Measurements from ENCODE around the gene GOLGA8T. TPM values are rescaled to one million over a fixed set of nuclear protein-coding genes. Genes with fewer than 3 reads are reported as not detected.
"Not testable (repeated sequence)": the region's sequence is repeated elsewhere in the genome, so short reads cannot be mapped to it uniquely, and the experiment has no call there.

GOLGA8T gene
- total and polyA plus RNA-seq, 4 donors = 0.48 TPM; not detected in 3

DNA sequence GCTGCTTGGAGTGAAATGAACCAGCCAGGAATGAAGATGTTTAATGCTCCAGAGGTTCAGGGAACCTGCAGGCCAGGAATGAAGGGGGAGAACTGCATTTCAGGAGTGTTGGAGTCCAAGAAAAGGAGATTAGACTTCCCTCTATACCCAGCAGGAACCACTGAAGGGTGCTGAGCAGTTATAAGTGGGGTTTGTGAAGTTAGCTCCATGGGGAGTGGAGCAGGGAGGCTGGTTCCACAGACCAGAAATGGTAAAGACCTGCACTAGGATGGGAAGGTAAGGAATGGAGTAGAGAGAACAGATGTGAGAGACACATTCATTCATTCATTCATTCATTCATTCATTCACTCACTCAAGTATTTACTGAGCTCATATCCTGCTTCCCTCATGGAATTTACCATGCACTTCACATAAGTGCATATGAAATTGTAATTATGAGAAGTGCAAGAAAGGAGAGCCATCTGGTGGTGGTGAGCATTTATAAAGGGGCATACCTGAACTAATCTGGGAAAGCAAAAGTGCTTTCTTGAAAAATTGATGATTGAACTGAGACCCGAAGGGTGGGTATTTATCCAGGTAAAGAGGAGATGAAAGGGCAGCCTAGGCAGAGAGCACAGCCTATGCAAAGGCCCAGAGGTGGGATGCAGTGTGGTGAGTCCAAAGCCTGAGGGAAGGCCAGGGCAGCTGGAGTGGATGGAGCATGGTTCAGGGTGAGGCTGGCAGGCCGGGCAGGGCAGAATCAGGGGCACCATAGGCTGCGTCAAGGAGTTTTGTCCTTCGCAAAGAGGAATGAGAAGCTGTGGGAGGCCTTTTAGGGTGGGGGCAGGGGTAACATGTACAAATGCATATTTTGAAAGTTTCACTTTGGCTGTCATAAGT lies 27.9 kb downstream of the GOLGA8T start:
- H3K9me3 ChIP-seq (ENCODE audit: control insufficient read depth, low read length); H3K36me3 ChIP-seq (ENCODE audit: control insufficient read depth in 1 of 2, insufficient read depth in 2 of 2, low read length in 1 of 2); DNase-seq; H3K4me3 ChIP-seq (ENCODE audit: low read length in 2 of 2); H3K27ac ChIP-seq (ENCODE audit: low read depth in 1 of 2, low read length in 2 of 2); intact Hi-C loops (cut with DNase I); H3K27me3 ChIP-seq (ENCODE audit: control insufficient read depth in 1 of 2, insufficient read depth in 2 of 2, low read length in 1 of 2); H3K4me1 ChIP-seq (ENCODE audit: control insufficient read depth in 1 of 2, insufficient read depth in 2 of 2, low read length in 2 of 2); ATAC-seq (ENCODE audit: low FRiP score): not testable (repeated sequence)
- 74 to 81% methylated on average over 4 of the region's 4 CpGs for WGBS, 2 donors

DNA sequence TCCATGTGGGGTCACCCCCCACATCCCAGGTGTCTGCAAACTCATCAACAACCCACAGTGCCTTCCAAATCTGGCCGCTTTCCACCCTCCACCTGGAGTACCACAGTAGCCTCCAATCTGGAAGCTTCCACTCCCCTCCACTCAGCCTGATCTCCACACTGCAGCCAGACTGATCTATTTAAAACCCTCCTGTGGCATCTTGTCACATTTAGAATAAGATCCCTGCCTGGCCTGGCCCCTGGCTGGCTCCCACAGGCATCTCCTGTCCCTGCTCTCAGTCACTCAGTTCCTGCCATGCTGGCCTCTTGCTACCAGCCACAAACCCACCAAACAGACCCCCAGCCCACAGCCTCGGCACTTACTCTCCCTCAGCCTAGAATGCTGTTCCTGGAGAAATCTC lies 28.9 kb downstream of the GOLGA8T start:
- intact Hi-C loops (cut with DNase I) = not testable (repeated sequence)

DNA sequence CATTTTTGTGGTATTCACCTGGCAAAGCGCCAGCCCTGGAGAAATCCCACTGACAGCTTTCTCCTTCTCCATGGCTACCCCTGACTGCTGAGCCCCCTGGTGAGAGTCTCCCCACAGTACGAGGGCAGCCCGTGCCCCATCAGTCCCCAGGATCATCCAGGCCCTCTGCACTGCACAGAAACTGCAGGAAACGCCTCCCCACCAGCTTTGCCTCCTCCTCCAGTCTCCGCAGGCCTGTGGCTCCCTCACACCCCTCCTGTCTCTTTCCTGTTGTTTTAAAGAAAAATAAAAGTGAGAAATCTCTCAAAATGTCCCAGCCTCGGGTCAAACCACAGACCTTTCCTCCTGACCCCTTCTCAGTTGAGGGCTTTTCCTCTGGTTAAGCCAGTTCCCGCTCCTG lies 29.4 kb downstream of the GOLGA8T start:
- WGBS, 2 donors = 70 to 83% methylated on average over 1 to 2 of the region's 7 CpGs
- H3K36me3 ChIP-seq (ENCODE audit: control insufficient read depth in 1 of 2, insufficient read depth in 2 of 2, low read length in 1 of 2); H3K27me3 ChIP-seq (ENCODE audit: control insufficient read depth in 1 of 2, insufficient read depth in 2 of 2, low read length in 1 of 2); DNase-seq; H3K4me3 ChIP-seq (ENCODE audit: low read length in 2 of 2); H3K27ac ChIP-seq (ENCODE audit: low read depth in 1 of 2, low read length in 2 of 2); intact Hi-C loops (cut with DNase I); H3K9me3 ChIP-seq (ENCODE audit: control insufficient read depth, low read length); H3K4me1 ChIP-seq (ENCODE audit: control insufficient read depth in 1 of 2, insufficient read depth in 2 of 2, low read length in 2 of 2); ATAC-seq (ENCODE audit: low FRiP score): not testable (repeated sequence)

More for the DNA sequence above, 28.9 kb downstream of the GOLGA8T start:
- 56 to 71% methylated on average over 1 of the region's 2 CpGs for WGBS, 2 donors
- not testable (repeated sequence) for H3K4me1 ChIP-seq (ENCODE audit: control insufficient read depth in 1 of 2, insufficient read depth in 2 of 2, low read length in 2 of 2); H3K27me3 ChIP-seq (ENCODE audit: control insufficient read depth in 1 of 2, insufficient read depth in 2 of 2, low read length in 1 of 2); H3K27ac ChIP-seq (ENCODE audit: low read depth in 1 of 2, low read length in 2 of 2); H3K36me3 ChIP-seq (ENCODE audit: control insufficient read depth in 1 of 2, insufficient read depth in 2 of 2, low read length in 1 of 2); ATAC-seq (ENCODE audit: low FRiP score); H3K4me3 ChIP-seq (ENCODE audit: low read length in 2 of 2); DNase-seq; H3K9me3 ChIP-seq (ENCODE audit: control insufficient read depth, low read length)

DNA sequence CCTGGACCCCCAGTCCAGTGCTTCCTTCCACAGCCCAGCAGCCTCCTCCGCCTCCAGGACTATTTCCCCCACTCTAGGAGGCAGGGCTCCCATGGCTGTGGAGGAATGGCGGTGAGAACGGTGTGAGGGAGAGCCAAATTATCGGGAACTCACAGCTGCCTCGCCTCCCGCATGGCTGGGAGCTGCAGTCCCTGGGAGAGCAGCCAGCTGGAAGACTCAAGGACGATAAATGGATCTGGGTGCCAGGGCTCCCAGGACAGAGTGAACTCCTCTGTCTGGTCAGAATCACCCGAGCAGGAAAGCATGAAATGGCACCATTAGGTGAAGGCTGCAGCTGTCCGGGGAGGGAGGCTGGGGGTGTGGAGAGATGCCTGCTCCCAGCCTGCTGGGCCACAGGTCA lies 32.6 kb downstream of the GOLGA8T start:
- WGBS, 2 donors = no CpG with 5 or more reads among the region's 9 CpGs
- H3K27ac ChIP-seq (ENCODE audit: low read depth in 1 of 2, low read length in 2 of 2); H3K27me3 ChIP-seq (ENCODE audit: control insufficient read depth in 1 of 2, insufficient read depth in 2 of 2, low read length in 1 of 2); DNase-seq; H3K36me3 ChIP-seq (ENCODE audit: control insufficient read depth in 1 of 2, insufficient read depth in 2 of 2, low read length in 1 of 2); H3K4me3 ChIP-seq (ENCODE audit: low read length in 2 of 2); H3K4me1 ChIP-seq (ENCODE audit: control insufficient read depth in 1 of 2, insufficient read depth in 2 of 2, low read length in 2 of 2); intact Hi-C loops (cut with DNase I); ATAC-seq (ENCODE audit: low FRiP score); H3K9me3 ChIP-seq (ENCODE audit: control insufficient read depth, low read length): not testable (repeated sequence)

- intact Hi-C loops (cut with DNase I); H3K4me1 ChIP-seq (ENCODE audit: control insufficient read depth in 1 of 2, insufficient read depth in 2 of 2, low read length in 2 of 2); H3K4me3 ChIP-seq (ENCODE audit: low read length in 2 of 2); H3K36me3 ChIP-seq (ENCODE audit: control insufficient read depth in 1 of 2, insufficient read depth in 2 of 2, low read length in 1 of 2); ATAC-seq (ENCODE audit: low FRiP score); H3K27ac ChIP-seq (ENCODE audit: low read depth in 1 of 2, low read length in 2 of 2); H3K9me3 ChIP-seq (ENCODE audit: control insufficient read depth, low read length); DNase-seq; H3K27me3 ChIP-seq (ENCODE audit: control insufficient read depth in 1 of 2, insufficient read depth in 2 of 2, low read length in 1 of 2): not testable (repeated sequence)
- WGBS, 2 donors = no CpG with 5 or more reads among the region's 2 CpGs
Observed at GRCh38 chr15:30167886-30168285, 33.0 kb downstream of the GOLGA8T start.

- H3K4me3 ChIP-seq (ENCODE audit: low read length in 2 of 2); DNase-seq; H3K27ac ChIP-seq (ENCODE audit: low read depth in 1 of 2, low read length in 2 of 2); H3K9me3 ChIP-seq (ENCODE audit: control insufficient read depth, low read length); H3K4me1 ChIP-seq (ENCODE audit: control insufficient read depth in 1 of 2, insufficient read depth in 2 of 2, low read length in 2 of 2); H3K27me3 ChIP-seq (ENCODE audit: control insufficient read depth in 1 of 2, insufficient read depth in 2 of 2, low read length in 1 of 2); H3K36me3 ChIP-seq (ENCODE audit: control insufficient read depth in 1 of 2, insufficient read depth in 2 of 2, low read length in 1 of 2); intact Hi-C loops (cut with DNase I); ATAC-seq (ENCODE audit: low FRiP score): not testable (repeated sequence)
- WGBS, 2 donors = no CpG with 5 or more reads among the region's 7 CpGs
Observed at GRCh38 chr15:30171452-30171851, 36.6 kb downstream of the GOLGA8T start.

GRCh38 chr15:30173041-30173608 lies 38.3 kb downstream of the GOLGA8T start:
- ATAC-seq (ENCODE audit: low FRiP score) (peak; percentile 70), DNase-seq (peak; percentile 47 to 78)
- 18 to 24% methylated on average over 6 to 7 of the region's 11 CpGs for WGBS, 2 donors
- H3K27me3 ChIP-seq (ENCODE audit: control insufficient read depth in 1 of 2, insufficient read depth in 2 of 2, low read length in 1 of 2); H3K27ac ChIP-seq (ENCODE audit: low read depth in 1 of 2, low read length in 2 of 2); H3K4me3 ChIP-seq (ENCODE audit: low read length in 2 of 2); H3K9me3 ChIP-seq (ENCODE audit: control insufficient read depth, low read length); H3K36me3 ChIP-seq (ENCODE audit: control insufficient read depth in 1 of 2, insufficient read depth in 2 of 2, low read length in 1 of 2); H3K4me1 ChIP-seq (ENCODE audit: control insufficient read depth in 1 of 2, insufficient read depth in 2 of 2, low read length in 2 of 2); intact Hi-C loops (cut with DNase I): not testable (repeated sequence)

DNA sequence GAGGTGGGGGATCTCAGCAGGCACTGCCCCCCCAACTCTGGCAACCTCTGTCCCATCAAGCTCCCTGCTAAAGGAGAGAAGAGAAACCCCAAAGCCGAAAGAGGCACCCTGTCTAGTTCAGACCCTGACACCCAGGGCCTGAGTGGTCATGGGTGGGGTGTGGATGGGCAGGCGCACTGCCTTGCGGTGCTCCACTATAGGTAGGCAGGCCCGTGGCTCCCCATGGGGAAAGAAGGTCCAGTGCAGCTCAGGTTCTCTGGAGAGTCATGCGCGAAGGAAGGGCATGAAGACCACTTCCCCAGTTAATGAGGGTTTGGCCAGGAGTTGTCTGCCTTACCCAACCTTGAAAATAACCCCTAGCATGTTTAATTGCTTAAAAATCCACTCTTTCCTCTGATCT lies 40.4 kb downstream of the GOLGA8T start:
- H3K27ac ChIP-seq (ENCODE audit: low read depth in 1 of 2, low read length in 2 of 2); ATAC-seq (ENCODE audit: low FRiP score); H3K9me3 ChIP-seq (ENCODE audit: control insufficient read depth, low read length); H3K4me3 ChIP-seq (ENCODE audit: low read length in 2 of 2); H3K4me1 ChIP-seq (ENCODE audit: control insufficient read depth in 1 of 2, insufficient read depth in 2 of 2, low read length in 2 of 2); H3K27me3 ChIP-seq (ENCODE audit: control insufficient read depth in 1 of 2, insufficient read depth in 2 of 2, low read length in 1 of 2); H3K36me3 ChIP-seq (ENCODE audit: control insufficient read depth in 1 of 2, insufficient read depth in 2 of 2, low read length in 1 of 2); intact Hi-C loops (cut with DNase I): not testable (repeated sequence)
- 97 to 100% methylated on average over 4 to 5 of the region's 6 CpGs for WGBS, 2 donors
- DNase-seq = peak in 1 of 2 donors; percentile 66

DNA sequence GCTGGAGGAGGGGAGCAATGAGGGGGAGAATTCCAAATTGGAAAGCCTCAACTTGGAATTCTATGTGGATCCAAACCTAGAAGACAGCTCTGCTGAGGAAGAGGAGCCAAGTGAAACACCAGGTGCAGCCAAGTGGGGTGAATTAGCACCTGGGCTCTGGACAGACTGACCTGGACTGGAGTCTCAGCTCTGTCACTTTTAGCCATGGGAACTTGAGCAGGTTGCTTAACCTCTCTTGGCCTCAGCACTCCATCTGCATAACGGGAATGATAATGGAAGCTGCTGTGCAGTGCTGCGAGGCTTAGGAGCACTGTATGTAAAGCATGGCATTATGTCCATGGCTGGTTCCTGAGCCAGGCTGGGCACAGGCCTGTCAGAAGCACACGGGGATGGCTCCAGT lies 41.8 kb downstream of the GOLGA8T start:
- WGBS, 2 donors = 98% methylated on average over 2 of the region's 3 CpGs; no CpG with 5 or more reads in 1 of the 2 donors
- H3K27me3 ChIP-seq (ENCODE audit: control insufficient read depth in 1 of 2, insufficient read depth in 2 of 2, low read length in 1 of 2); H3K9me3 ChIP-seq (ENCODE audit: control insufficient read depth, low read length); H3K4me1 ChIP-seq (ENCODE audit: control insufficient read depth in 1 of 2, insufficient read depth in 2 of 2, low read length in 2 of 2); H3K4me3 ChIP-seq (ENCODE audit: low read length in 2 of 2); DNase-seq; H3K36me3 ChIP-seq (ENCODE audit: control insufficient read depth in 1 of 2, insufficient read depth in 2 of 2, low read length in 1 of 2); intact Hi-C loops (cut with DNase I); H3K27ac ChIP-seq (ENCODE audit: low read depth in 1 of 2, low read length in 2 of 2); ATAC-seq (ENCODE audit: low FRiP score): not testable (repeated sequence)

Data from aorta (tissue), 5 donors.